Activated T-cell treated with anti-CD3 and anti-CD28 coated beads for 1 hour (primary cell): ENCODE measurements around the gene SIVA1.

Experiments
- DNase-seq: peaks from one replicate; pipeline ENCODE4 v3.0.0-alpha.2; 2020; ENCODE audit warnings: low read depth

Gene SIVA1

DNA sequence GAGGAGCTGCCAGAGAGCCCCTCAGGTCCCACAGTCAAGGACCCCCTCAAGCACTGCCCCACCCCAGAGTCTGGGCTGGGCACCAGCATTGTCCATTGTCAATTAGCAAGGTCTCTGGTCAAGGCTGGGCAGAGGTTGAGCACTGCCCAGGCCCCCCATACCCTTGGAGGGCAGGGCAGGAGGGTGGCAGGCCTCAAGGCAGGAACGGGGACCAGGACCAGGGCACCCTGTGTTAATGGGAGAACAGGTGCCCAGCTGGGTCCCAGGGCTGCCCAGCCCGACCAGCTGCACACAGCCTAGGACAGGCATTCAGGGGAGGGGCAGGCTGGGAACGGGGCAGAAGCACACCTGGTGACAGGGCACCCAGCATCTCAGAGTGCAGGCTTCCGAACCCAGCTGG is 18.4 kb downstream of the SIVA1 start:
- DNase-seq: no peak

DNA sequence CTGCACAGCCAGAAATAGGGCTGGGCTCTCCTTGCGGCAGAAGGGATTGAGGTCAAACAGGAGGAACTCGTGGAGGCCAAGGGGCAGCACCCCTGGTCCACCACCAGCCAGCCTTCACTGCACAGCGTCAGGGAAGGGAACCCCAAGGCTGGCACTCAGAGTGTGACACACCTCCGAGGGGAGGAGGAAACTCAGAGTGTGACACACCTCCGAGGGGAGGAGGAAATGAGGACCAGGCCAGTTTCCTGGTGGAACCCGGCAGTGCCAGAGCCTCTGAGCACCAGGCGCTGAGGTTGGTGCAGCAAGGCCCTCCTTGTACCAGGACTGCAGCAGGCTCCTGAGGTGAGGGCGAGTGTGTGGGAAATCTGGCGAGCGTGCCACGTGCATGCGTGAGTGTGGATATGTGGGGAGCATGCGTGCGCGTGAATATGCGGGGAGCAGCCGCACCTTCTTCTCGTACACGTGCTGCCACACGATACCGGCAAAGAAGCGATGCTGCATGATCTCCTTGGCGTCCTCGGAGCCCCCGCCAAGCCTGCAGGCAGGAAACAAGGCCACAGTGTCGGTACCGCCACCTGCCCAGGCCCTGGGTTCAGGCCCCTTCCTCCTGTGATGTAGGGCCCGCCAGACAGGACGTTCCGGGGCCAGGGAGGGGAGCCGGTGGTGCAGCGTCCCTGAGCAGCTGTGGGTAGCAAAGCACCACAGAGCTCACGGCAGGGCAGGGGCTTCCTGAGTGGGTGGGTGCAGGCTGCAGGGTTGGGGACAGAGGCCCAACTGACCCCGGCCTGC is 19.2 kb downstream of the SIVA1 start:
- DNase-seq: no peak

DNA sequence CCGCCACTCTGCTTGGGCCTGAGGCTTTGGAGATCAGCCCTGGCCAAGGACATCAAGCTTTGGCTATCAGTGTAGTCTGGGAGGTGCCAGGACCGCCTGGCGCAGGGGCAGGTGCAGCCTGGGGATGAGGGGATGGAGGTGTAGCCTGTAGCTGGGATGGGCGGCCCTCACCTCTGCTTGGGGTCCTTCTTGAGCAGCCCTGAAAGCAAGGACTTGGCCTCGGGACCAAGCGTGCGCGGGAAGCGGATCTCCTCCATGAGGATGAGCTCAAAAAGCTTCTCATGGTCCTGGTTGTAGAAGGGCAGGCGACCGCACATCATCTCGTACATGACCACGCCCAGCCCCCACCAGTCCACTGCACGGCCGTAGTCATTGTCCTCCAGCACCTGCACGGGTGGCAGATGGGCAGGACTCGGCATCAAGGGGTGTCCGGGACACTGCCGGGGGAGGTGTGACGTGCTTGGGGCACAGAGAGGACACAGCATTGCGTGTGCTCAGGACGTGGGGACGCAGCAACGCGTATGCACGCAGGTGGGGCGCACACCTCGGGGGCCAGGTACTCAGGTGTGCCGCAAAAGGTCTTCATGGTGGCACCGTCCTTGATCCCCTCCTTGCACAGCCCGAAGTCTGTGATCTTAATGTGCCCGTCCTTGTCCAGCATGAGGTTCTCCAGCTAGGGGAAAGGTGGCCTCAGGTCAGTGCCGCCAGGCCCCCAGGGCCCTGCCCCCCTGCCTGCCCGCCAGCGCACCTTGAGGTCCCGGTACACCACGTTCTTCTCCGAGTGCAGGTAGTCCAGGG is 20.0 kb downstream of the SIVA1 start:
- no peak for DNase-seq

DNA sequence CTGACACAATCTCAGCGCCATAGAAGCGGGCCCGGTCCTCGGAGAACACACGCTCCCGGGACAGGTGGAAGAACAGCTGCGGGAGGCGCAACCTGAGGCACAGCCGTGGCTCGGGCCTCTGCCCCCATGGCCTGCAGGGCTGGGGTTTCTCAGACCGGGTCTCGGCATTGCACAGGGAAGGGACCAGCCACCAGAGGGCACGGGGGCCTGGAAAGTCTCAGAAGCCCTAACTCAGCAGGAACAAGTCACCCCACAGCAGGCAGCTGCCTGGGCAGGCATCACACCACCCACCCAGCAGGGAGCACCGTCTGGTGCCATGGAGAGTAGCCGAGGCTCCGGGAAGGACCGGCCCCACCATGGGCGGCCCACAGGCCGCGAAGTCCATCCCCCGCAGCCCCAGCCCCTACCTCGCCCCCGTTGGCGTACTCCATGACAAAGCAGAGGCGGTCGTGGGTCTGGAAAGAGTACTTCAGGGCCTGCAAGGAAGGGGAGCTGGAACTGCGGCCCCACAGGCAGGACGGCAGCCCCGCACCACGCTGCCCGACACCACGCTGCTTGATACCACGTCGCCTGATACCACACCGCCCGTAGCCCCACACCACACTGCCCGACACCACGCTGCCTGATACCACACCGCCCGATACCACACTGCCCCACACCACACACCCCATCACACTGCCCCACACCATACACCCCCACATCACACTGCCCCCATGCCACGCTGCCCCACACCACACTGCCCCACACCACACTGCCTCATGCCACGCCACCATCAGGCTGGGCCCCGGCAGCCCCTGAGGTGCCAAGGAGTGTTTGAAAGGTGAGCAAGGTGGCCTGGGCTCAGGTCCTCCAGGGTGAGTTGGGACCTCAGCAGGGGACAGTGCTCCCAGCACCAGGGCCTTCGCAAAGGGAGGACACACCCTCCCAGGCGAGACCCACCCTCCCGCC is 20.8 kb downstream of the SIVA1 start:
- DNase-seq: no peak

DNA sequence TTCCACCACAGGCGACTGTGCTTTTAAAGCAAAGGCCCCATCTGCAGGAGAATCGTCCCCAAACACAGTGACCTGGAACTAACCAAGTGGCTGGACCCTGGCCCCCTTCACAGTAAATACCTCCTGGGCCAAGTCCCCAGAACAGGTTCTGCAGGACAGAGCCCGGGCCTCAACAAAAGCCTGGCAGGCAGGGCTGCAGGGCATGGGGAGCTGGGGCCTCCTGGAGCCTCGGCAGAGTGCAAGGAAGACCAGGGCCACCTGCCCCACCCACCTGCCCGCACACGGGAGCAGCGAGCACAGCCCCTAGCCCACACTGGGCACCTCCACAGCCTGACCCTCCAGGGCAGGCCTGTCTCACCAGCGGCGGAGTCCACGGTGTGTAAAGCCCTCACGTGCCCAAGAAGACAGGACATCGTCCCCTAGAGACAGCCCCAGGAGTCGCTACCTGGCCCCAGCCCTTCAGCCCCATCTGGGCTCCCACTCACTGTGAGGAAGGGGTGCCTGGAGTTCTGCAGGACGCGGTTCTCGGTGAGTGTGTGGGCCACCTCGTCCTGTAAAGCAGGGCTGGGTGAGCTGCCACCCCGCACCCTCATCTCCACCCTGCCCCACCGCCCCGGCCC is 21.6 kb downstream of the SIVA1 start:
- no peak for DNase-seq

DNA sequence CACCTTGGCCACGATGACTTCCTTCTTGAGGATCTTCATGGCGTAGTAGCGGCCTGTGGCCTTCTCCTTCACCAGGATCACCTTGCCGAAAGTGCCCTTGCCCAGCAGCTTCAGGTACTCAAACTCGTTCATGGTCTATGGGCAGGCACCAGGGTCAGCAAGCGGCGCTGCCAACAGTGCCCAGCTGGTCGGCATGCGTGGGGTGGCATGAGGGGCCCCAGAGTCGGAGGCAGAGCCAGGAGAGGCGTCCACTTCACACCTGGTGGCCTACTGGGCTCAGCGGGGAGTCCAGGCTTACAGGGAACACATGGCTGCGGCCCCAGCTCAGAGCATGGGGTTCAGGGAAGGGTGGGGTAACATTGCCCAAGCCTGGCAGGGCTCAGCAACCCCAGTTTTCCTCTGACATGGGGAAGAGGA is 22.1 kb downstream of the SIVA1 start:
- DNase-seq: no peak

DNA sequence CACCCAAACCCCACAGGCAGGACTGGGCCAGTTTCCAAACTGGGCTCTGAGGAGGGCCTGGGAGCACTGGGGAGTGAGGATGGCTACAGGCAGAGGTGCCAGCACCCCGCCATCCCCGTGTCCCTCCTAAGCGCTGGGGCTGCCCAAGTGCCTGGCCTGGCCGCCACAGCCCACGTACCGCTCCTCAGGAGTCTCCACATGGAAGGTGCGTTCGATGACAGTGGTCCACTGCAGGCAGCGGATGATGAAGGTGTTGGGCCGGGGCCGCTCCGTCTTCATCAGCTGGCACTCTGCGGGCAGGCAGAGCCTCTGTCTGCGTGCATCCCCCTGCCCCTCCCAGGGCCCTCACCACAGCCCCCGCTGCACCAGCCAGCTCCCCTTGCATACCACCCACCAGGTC is 23.5 kb downstream of the SIVA1 start:
- no peak for DNase-seq

DNA sequence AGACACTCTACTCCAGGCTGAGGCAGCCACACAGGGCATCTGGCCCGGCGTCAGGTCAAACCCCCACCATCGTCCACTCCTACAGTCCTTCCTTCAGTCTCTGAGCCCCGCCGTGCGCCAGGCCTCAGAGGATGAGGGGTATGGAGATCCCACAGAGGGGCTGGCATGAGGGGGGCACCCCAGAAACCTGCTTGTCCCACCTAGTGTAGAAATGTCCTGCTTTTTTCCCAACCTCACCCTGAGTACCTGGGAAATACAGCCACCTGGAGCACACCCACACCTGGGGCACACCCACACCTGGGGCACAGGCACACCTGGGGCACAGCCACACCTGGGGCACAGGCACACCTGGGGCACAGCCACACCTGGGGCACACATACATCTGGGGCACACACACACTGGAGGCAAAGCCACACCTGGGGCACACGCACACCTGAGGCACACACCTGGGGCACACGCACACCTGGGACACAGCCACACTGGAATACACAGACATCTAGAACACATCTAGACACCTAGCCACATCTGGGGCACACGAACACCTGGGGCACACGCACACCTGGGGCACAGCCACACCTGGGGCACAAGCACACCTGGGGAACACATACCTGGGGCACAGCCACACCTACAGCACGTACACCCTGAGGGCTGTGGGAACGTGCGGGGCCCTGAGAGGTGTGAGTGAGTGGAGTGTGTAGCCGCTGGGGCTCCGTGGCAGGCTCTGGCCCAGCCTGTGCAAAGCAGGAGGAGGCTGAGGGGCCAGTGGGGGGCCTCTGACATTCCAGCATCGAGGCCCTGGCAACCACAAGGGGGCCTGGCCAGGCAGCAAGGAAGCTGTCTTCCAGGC is 24.2 kb downstream of the SIVA1 start:
- DNase-seq: no peak

DNA sequence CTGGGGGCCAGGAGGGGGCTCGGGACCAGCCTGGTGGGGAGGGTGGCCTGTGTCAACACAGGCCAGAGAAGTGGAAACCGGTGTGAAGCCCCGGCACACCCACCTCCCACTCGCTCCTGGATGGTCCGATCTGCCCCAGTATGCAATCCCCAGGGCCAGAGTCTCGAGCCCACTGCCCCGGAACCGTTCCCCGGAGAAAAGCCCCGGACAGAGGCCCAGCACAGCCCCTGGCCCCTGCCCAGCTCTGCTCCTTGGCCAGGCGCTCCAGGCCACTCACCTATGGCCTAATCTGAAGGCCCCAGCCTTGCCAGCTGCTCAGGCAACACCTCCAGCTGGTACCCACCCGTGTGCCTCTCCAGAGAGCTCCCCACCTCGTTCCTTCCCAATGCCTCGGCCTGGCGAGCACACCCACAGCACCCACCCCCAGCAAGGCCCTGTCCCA is 24.9 kb downstream of the SIVA1 start:
- DNase-seq: no peak

DNA sequence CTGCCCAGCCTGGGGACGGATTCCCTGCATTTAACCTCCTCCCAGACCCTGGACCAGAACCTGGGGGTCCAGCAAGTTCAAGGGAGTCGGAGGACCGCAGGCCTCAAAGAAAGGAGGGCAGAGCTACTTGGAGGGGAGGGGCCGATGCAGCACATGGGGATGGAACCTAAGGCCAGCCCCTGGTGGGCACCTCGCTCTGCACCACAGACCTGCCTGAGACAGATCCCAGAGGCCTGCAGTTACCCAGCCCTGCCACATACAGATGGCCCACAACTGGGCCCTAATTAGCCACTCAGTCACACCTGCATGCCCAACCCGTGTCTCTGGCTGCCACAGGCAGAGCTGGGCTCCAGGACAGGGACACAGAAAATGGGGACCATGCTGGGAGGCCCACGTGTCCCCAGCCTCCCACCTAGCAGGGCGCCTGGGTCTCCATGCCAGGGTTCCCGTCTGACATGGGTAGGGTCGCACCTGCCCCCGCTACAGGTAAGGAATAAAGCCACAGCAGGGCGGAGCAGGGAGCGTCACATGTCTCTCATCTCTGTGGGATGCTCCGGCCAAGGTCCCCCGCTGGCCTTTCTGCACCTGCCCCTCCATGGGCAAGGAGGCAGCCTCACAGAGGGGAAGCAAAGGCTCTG is 25.9 kb downstream of the SIVA1 start:
- DNase-seq: no peak

DNA sequence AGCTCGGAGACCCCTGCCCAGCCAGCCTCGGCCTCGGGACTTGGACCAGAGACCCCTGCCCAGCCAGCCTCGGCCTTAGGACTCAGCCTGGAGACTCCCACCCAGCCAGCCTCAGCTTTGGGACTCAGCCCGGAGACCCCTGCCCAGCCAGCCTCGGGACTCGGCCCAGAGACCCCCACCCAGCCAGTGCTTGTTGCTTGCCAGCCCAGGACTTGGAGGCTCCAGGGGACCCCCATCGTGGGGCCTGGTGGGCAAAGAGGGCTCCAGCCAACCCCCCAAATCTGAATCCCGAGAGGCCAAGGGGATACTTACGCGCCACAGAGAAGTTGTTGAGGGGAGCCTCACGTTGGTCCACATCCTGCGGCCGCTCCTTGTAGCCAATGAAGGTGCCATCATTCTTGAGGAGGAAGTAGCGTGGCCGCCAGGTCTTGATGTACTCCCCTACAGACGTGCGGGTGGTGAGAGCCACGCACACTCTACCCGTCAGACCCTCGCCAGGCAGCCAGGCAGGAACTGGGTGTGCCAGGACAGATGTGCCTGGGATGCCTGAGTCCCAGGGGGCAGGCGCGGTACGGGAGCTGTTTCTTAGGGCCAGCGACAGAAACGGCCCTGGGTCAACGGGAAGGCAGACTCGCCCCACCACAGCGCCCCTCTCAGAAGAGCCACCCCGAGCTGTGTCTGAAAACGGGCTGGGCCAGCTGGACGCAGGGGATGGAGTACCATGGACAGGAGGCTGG is 27.0 kb downstream of the SIVA1 start:
- no peak for DNase-seq

DNA sequence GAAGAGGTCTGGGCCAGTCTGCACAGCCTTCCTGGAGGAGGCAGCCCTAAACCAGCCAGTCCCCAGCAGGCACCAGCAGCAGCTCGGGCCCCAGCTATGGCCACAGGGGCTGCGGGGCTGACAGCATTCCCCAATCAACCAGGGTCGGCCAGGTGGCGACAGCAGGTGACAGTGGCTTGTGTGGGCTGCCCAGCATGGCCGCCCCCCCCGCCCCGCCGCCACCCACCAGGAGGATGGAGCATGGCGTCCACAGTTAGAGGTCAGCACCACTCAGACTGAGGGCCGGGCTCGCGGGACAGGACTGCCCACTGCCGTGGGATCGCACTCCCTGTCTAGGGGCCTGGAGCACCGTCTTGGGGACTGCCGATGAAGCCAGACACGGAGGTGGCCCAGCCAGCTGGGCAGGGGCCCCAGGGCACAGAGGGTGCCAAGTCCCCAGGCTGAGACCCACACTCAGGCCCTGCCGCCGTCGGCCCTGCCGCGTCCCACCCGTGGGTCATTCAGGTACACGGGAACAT is 27.6 kb downstream of the SIVA1 start:
- no peak for DNase-seq

DNA sequence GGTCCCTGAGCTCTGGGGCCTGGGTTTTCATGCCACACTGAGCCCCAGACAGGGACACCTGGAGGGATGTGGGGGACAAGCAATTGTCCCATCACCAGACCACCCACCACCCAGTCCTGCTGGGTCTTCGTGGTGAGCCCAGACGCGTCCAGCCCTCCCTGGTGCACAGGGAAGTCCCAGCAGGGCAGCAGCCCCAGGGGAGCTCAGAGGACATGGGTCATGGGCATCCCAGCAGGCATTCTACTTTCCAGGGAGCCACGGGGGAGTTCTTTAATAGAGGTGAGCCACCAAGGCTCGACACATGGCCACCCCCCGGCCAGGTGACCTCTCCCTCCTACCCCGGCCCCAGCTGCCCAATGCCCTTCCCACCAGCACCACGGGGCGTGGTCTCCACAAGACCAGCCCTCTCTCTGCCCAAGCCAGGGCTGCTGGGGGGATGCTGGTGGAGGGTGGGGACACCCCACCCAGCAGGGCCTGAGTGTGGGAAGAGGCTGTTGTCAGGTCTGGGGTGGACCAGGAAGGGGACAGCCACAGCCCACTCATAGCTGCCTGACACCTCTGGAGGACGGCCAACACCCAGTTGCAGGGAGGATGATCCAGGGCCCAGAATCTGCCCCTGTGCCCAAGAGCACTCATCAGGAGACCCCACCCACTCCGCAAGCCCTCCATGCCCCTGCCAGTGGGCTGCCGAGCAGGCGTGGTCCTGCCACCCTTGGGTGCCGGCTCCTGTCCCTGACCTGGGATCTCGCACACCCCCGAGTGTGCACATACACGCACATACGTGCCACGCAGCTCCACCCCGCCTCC is 28.5 kb downstream of the SIVA1 start:
- no peak for DNase-seq

DNA sequence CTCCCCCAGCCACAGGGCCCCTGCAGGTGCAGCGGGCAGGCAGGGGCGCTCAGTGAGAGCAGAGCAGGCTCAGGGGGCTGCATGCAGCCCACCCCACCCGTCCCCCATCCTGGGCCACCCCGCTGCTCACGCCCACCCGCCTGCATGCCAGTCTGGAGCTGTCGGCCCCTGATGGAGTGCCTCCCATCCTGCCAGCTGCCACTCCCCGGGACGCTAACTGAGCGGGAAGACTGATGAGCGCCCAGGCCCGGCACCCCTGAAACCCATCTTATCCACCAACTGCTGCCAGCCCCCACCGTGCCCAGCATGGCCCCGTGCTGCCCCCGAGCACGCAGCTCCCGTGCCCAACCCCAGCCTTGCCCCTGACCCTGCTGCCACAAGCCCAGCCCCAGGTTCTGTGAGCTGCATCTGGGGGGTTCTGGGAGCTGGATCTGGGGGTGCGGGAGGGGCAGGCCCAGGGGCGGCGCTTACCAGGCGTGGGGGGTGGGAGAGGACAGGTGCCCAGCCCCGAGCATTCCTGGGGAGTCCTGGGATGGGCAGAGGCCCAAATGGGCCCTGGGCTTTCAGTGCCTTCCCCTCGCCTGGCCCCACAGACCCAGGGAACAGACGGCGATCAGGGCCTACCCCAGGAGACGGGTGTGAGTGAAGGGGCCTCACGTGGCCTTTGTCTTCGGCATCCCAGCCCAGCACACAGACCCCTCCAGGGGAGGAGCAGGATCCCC is 29.3 kb downstream of the SIVA1 start:
- no peak for DNase-seq

DNA sequence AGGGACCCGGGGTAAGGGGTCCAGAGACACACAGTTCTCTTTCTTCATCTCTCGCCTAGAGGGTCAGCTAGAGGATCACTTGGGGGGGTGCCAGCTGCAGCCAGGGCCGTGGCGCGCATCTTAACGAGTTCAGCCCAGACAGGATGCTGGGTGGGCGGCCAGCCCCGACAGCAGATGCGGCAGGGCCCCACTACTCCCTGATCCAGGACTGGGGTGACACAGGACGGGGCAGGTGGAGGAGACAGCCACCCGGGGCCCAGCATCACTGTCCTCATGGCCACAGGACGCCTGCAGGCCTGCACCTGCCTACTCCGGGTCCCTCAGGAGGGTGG is 29.8 kb downstream of the SIVA1 start:
- DNase-seq: no peak

DNA sequence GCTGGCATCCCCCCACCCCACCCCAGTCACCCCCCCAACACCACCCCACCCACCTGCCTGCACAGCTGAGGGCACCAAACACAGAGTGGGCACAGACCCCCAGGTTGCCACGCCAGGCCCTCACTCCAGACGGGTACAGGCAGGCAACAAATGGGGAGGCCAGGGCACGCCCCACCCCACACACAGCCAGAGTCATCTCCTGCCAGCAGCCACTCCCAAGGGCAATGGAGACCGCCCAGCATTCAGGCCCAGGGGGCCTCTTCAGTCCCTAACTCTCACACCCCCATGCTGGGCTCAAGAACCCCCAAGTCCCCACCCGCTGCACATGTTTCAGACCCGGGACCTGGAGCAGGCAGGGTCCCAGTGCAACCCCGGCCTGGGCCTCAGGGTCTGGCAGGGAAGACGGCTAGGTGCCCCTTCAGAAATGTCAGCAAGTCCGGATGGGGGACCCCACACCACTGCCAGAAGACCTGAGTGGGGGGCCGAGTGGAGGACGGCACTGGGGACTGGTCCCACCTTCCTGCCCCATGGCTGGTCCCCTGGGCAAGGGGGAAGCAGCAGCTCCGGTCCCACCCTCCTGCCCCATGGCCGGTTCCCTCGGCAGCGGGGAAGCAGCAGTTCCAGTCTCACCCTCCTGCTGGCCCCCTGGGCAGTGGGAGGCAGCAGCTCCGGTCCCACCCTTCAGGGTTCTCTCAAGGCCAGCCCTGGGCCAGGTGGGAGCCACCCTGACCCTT is 30.7 kb downstream of the SIVA1 start:
- DNase-seq: no peak

DNA sequence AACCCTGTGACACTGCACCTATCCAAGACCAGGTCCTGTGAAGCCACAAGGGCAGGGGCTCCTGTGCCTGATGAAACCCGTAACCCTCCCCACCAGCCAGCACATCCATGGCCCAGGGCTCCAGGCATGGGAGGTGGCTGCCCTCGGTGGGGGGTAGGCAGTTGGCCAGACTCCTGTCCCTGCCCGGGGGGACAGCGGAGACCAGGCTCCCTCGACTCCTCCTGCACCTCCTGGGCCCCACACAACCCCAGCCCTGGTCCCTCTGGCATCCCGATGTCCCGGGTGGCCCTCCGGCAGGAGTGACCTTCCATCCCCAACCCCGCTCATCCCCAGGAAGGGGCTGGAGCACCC is 31.2 kb downstream of the SIVA1 start:
- no peak for DNase-seq
